ENCODE results near the gene CLIC5. TPM values are rescaled to one million over a fixed set of nuclear protein-coding genes. Genes with fewer than 3 reads are reported as not detected.

CLIC5 gene
- total and polyA plus RNA-seq, 2 of the 8 experiments (the other 6 are each of a cell fraction or from before 2014, with no cell fraction given), result 0.12 to 0.15 TPM

- Histone ChIP-seq H2BK15ac (ENCODE audit: low read length) (no peak overlapping the region), H3K9me3 (ENCODE audit: insufficient read depth in 2 of 2, low read depth in 1 of 2, low read length in 1 of 2) (peaks cover 0 to 6% of the 10 kb centered on the region in 2 experiments; a peak in 1 of 4 replicates), H2BK120ac (replicated peaks; ENCODE audit: low read depth, low read length) (no peak overlapping the region), H3K9ac (replicated peaks in 1 of 4; ENCODE audit: extremely low read depth in 1 of 4, low read depth in 3 of 4, low read length in 3 of 4) (no peak overlapping the region), H4K5ac (ENCODE audit: insufficient read length, low read depth, low read length) (no peak overlapping the region), H3K27me3 (replicated peaks in 1 of 4; ENCODE audit: control insufficient read depth in 3 of 4, extremely low read depth in 1 of 4, insufficient read depth in 3 of 4, low read length in 3 of 4) (no peaks in the 10 kb centered on the region; a peak in 1 of 7 replicates), H3K79me2 (ENCODE audit: control insufficient read depth in 1 of 2, insufficient read depth in 2 of 2, low read length in 2 of 2) (no peaks in the 10 kb centered on the region), H4K20me1 (replicated peaks in 1 of 2; ENCODE audit: control insufficient read depth in 1 of 2, insufficient read depth in 2 of 2, low read length in 2 of 2) (no peaks in the 10 kb centered on the region), H2BK5ac (ENCODE audit: low read depth, low read length) (no peak overlapping the region), H2BK12ac (ENCODE audit: low read depth, low read length) (no peak overlapping the region), H2BK20ac (ENCODE audit: low read length) (no peak overlapping the region), H3K4me1 (replicated peaks in 1 of 4; ENCODE audit: control insufficient read depth in 3 of 4, insufficient read depth in 4 of 4, low read length in 3 of 4) (no peaks in the 10 kb centered on the region; a peak in 1 of 7 replicates), H3K23me2 (ENCODE audit: low read depth, low read length) (no peaks in the 10 kb centered on the region), H2AK5ac (ENCODE audit: low read depth, low read length) (no peak overlapping the region), H3K27ac (ENCODE audit: low read depth, low read length) (no peak overlapping the region), H3K14ac (ENCODE audit: insufficient read length) (no peak overlapping the region), H3K4me2 (ENCODE audit: insufficient read depth in 1 of 2, low read depth in 2 of 2, low read length in 2 of 2) (no peak overlapping the region), H3K56ac (replicated peaks; ENCODE audit: insufficient read length, low read depth, low read length) (no peak overlapping the region), H3K18ac (ENCODE audit: extremely low read depth, low read length) (no peak overlapping the region), H4K8ac (ENCODE audit: extremely low read depth, insufficient read depth, low read length) (no peak overlapping the region), H3K79me1 (ENCODE audit: low read depth, low read length) (no peaks in the 10 kb centered on the region), H4K91ac (replicated peaks; ENCODE audit: insufficient read length, low read length) (no peak overlapping the region), H3K23ac (ENCODE audit: insufficient read length) (no peak overlapping the region), H2AFZ (ENCODE audit: low read length) (no peak overlapping the region), H3K36me3 (ENCODE audit: control insufficient read depth in 2 of 4, insufficient read depth in 4 of 4, low read length in 3 of 4) (no peaks in the 10 kb centered on the region), H3K4me3 (ENCODE audit: extremely low read depth in 1 of 4, insufficient read depth in 2 of 4, low read depth in 3 of 4, low read length in 4 of 4) (no peak overlapping the region), H3K4ac (replicated peaks; ENCODE audit: insufficient read length, low read depth, low read length) (no peak overlapping the region)
- ChIA-PET POLR2A (ENCODE audit: partially characterized antibody) (no interaction called here), CTCF (ENCODE audit: partially characterized antibody) (interaction anchor here (0.6 to 1.4 kb wide), 4 partner anchors 24 to 64 kb away, joined by 3 to 4 read pairs (median 3); no protein-coding TSS in a partner anchor)
- no peak for DNase-seq (ENCODE audit: low read depth in 1 of 2, low spot score in 2 of 2)
- no peak for FAIRE-seq
- TF ChIP-seq SP1 (IDR thresholded peaks at IDR 0.05; ENCODE audit: low read depth, low read length) (no peak), CBX5 (IDR thresholded peaks at IDR 0.05; ENCODE audit: low read depth, low read length) (no peak), TAF7 (optimal IDR thresholded peaks at IDR 0.05; ENCODE audit: borderline replicate concordance, low read depth, low read length) (no peak), SAP30 (IDR thresholded peaks at IDR 0.05; ENCODE audit: insufficient read depth, insufficient replicate concordance, low read length) (no peak), POLR2AphosphoS5 (IDR thresholded peaks at IDR 0.05; ENCODE audit: low read depth, low read length) (no peak), BCL11A (IDR thresholded peaks at IDR 0.05; ENCODE audit: low read depth in 2 of 2, low read length in 2 of 2) (no peak), KDM5A (IDR thresholded peaks at IDR 0.05; ENCODE audit: low read length) (no peak), EZH2 (IDR thresholded peaks at IDR 0.05; ENCODE audit: low read depth, low read length, severe bottlenecking) (no peak), JUN (IDR thresholded peaks at IDR 0.05; ENCODE audit: low read depth, low read length) (no peak), HDAC2 (IDR thresholded peaks at IDR 0.05; ENCODE audit: borderline replicate concordance in 1 of 2, low read depth in 2 of 2, low read length in 2 of 2) (no peak), ATF3 (IDR thresholded peaks at IDR 0.05; ENCODE audit: insufficient read depth, low read depth, low read length) (no peak), NRF1 (IDR thresholded peaks at IDR 0.05; ENCODE audit: low read depth, low read length) (no peak), TAF1 (IDR thresholded peaks at IDR 0.05; ENCODE audit: low read depth, low read length) (no peak), CEBPB (IDR thresholded peaks at IDR 0.05; ENCODE audit: low read depth, low read length) (no peak)
Measured at GRCh38 chr6:45963896-45964295, 51.8 kb downstream of the CLIC5 start.

Measured in H1 (cell line).